GM12878 (cell line): ENCODE data around the gene TANC1. TPM values are rescaled to one million over a fixed set of nuclear protein-coding genes. Genes with fewer than 3 reads are reported as not detected.

Experiments
- ATAC-seq: fragments of 200-7000 bp; cut with Tn5 transposase; 3 replicates; pipeline ENCODE4 v1.9.1; 2020; ENCODE audit warnings: mild to moderate bottlenecking, moderate library complexity
- BruUV-seq: library from RNA; stranded (reverse); fragments of 400-500 nt; replicated peaks from 2 replicates; lab custom pipeline; 2021; lab: Mats Ljungman, UMichigan
- CTCF ChIA-PET: fragments of 300-600 bp; sonication (Branson Sonifier 250); formaldehyde crosslinking; extraction: SDS; loops from one replicate; lab custom pipeline; 2021; ENCODE audit warnings: inconsistent platforms; lab: Yijun Ruan, JAX
- POLR2A ChIA-PET: fragments of 350-600 bp; formaldehyde crosslinking; extraction: SDS; loops from one replicate; lab custom pipeline; 2021; ENCODE audit warnings: inconsistent platforms; lab: Charles Lee
- RAD21 ChIA-PET: fragments of 300-600 bp; sonication (Branson Sonifier 250); formaldehyde crosslinking; loops from one replicate; lab custom pipeline; 2023; ENCODE audit warnings: antibody characterized with exemption; ENCODE audit not compliant: unreplicated experiment; lab: Charles Lee
- SMC1A ChIA-PET: fragments of 300-600 bp; sonication (Branson Sonifier 250); formaldehyde crosslinking; loops from one replicate; lab custom pipeline; 2023; ENCODE audit not compliant: unreplicated experiment, uncharacterized antibody; lab: Charles Lee
- DNase-seq: peaks from one replicate; pipeline ENCODE4 v3.0.0-alpha.2; 2011; ENCODE audit warnings: low read depth, low spot score
- FAIRE-seq: peaks from 3 replicates; lab custom pipeline; 2011; peaks lifted over from hg19 to GRCh38; lab: Jason Lieb, UNC
- H2AFZ ChIP-seq: 2 replicates; pipeline ENCODE4 v1.6.0; 2011; ENCODE audit warnings: low read depth, low read length, control low read depth; ENCODE audit not compliant: control insufficient read depth
- H3K27ac ChIP-seq: 2 replicates; pipeline ENCODE4 v1.5.1; 2011; ENCODE audit warnings: control low read depth; ENCODE audit not compliant: control insufficient read depth, insufficient read depth
- H3K27me3 ChIP-seq, 2 experiments: replicated peaks in 1 of 2; 2 replicates each; pipeline versions ENCODE4 v1.6.0 to v1.6.1; 2011; ENCODE audit warnings: low read length in 1 of 2; ENCODE audit not compliant: control insufficient read depth in 2 of 2, insufficient read depth in 2 of 2
- H3K36me3 ChIP-seq, 2 experiments: 2 replicates each; pipeline ENCODE4 v1.5.1; 2011; ENCODE audit warnings: low read length in 1 of 2; ENCODE audit not compliant: control insufficient read depth in 2 of 2, insufficient read depth in 2 of 2
- H3K4me1 ChIP-seq: 2 replicates; pipeline ENCODE4 v1.6.1; 2011; ENCODE audit warnings: mild to moderate bottlenecking, low read length, moderate library complexity, mixed read lengths; ENCODE audit not compliant: control insufficient read depth, insufficient read depth
- H3K4me2 ChIP-seq: 2 replicates; pipeline ENCODE4 v1.6.0; 2011; ENCODE audit warnings: control low read depth; ENCODE audit not compliant: control insufficient read depth, insufficient read depth
- H3K4me3 ChIP-seq: fragments of 200-600 bp; sonication (generic); 2 replicates; pipeline ENCODE4 v1.5.1; 2016
- H3K79me2 ChIP-seq: 2 replicates; pipeline ENCODE4 v1.6.0; 2011; ENCODE audit warnings: low read length; ENCODE audit not compliant: control insufficient read depth, insufficient read depth
- H3K9ac ChIP-seq: 2 replicates; pipeline ENCODE4 v1.8.0; 2011; ENCODE audit warnings: low read length, control low read depth, mixed read lengths; ENCODE audit not compliant: control insufficient read depth, insufficient read depth
- H3K9me3 ChIP-seq: replicated peaks from 3 replicates; pipeline ENCODE4 v1.5.1; 2011; ENCODE audit warnings: mild to moderate bottlenecking, low read length; ENCODE audit not compliant: control insufficient read depth, insufficient read depth
- H4K20me1 ChIP-seq: 2 replicates; pipeline ENCODE4 v1.6.0; 2011; ENCODE audit not compliant: control insufficient read depth, insufficient read depth
- IKZF1 ChIP-seq: fragments of 450-650 bp; conservative IDR thresholded peaks from 2 replicates; pipeline ENCODE4 v1.6.1; 2017; ENCODE audit warnings: antibody characterized with exemption, mild to moderate bottlenecking
- IRF4 ChIP-seq: IDR thresholded peaks from 2 replicates; pipeline ENCODE4 v1.6.1; 2011; ENCODE audit warnings: low read depth, low read length
- MLLT1 ChIP-seq: fragments of 450-650 bp; IDR thresholded peaks from 2 replicates; pipeline ENCODE4 v1.6.1; 2016; ENCODE audit warnings: mild to moderate bottlenecking
- MYB ChIP-seq: fragments of 150-350 bp; IDR thresholded peaks from 2 replicates; pipeline ENCODE4 v1.6.1; 2014; ENCODE audit warnings: mild to moderate bottlenecking, low read depth, low read length, borderline replicate concordance
- RAD51 ChIP-seq: fragments of 450-650 bp; IDR thresholded peaks from 2 replicates; pipeline ENCODE4 v1.6.1; 2016; ENCODE audit warnings: moderate library complexity, mild to moderate bottlenecking, inconsistent platforms
- SKIL ChIP-seq: fragments of 450-650 bp; IDR thresholded peaks from 2 replicates; pipeline ENCODE4 v1.6.1; 2017; ENCODE audit warnings: mild to moderate bottlenecking, low read depth, inconsistent platforms; ENCODE audit not compliant: poor library complexity, severe bottlenecking
- SMAD1 ChIP-seq: fragments of 450-650 bp; IDR thresholded peaks from 2 replicates; pipeline ENCODE4 v1.6.1; 2018; ENCODE audit warnings: mild to moderate bottlenecking, low read depth; ENCODE audit not compliant: partially characterized antibody
- ZNF274 ChIP-seq: IDR thresholded peaks from one replicate; pipeline ENCODE4 v1.8.0; 2011; ENCODE audit not compliant: insufficient read length, insufficient read depth
- WGBS: methylation state at CpG from one replicate; pipeline ENCODE4 v1.1.6; 2016; ENCODE audit warnings: low lambda C conversion rate; ENCODE audit not compliant: insufficient replicate concordance, insufficient coverage; ENCODE audit errors: missing lambda C conversion rate; 5-methylcytosine and 5-hydroxymethylcytosine counted together
- in situ Hi-C: fragments of 300-500 bp; cut with MboI; formaldehyde crosslinking; loops from 9 replicates; pipeline ENCODE4 v1.14.3; 2018; ENCODE audit warnings: mixed read lengths
- intact Hi-C: fragments of 100-400 bp; cut with micrococcal nuclease; formaldehyde crosslinking; loops from one replicate; pipeline ENCODE4 v1.14.2; 2022; ENCODE audit not compliant: unreplicated experiment
- polyA plus RNA-seq, 11 experiments: library from polyadenylated mRNA; depleted of rRNA in 4 of 11; unstranded in 6 of 11; stranded (reverse) in 5 of 11; fragments of >200 nt; fragmentation: Nextera tagmentation in 4 of 11; fragmentation: Illumina TruSeq in 1 of 11; extraction: Ambion mirVana in 4 of 11; extraction: Trizol in 1 of 11; gene quantifications; 1 replicate in 1 of 11; 2 replicates in 10 of 11; pipeline versions ENCODE4 v1.2.1 to v1.2.3, GENCODE V29; 2011 to 2016; ENCODE audit warnings: inconsistent platforms in 2 of 11, missing spikeins in 2 of 11, low read depth in 1 of 11
- total RNA-seq, 4 experiments: library from RNA; depleted of rRNA in 3 of 4; stranded (reverse); fragments of >200 nt in 3 of 4; fragmentation: Illumina TruSeq in 1 of 4; extraction: Trizol in 1 of 4; gene quantifications; 2 replicates each; pipeline versions ENCODE4 v1.2.1 to v1.2.3, GENCODE V29; 2013 to 2021
- TF ChIP-seq, protein P1 (sequence below): fragments of 450-650 bp; IDR thresholded peaks from 2 replicates; pipeline ENCODE4 v1.6.1; 2017; ENCODE audit warnings: antibody characterized with exemption, mild to moderate bottlenecking, moderate library complexity

The TANC1 gene
- total and polyA plus RNA-seq, 10 of the 15 experiments (the other 5 are each of a cell fraction or from before 2014, with no cell fraction given): 0.05 to 5.0 (median 0.34) TPM

- TF ChIP-seq MLLT1 (no peak), SMAD1 (no peak), RAD51 (no peak)
Observed at GRCh38 chr2:159214325-159214865, 246.0 kb downstream of the TANC1 start (continued).

- ATAC-seq (no peak), FAIRE-seq (no peak), DNase-seq (no peak)
- CTCF ChIA-PET: interaction anchor here (0.6 kb wide), 1 partner anchor 1229 kb away, joined by 3 read pairs; no protein-coding TSS in a partner anchor
- no peaks in the 10 kb centered on the region for H3K9me3 ChIP-seq
- no peaks in the 10 kb centered on the region for H3K27me3 ChIP-seq
- intact Hi-C loops: no loop called here
- in situ Hi-C loops: no loop called here
- TF ChIP-seq MYB (no peak), IRF4 (no peak), SKIL (no peak), ZNF274 (no peak), IKZF1 (no peak)
- TF ChIP-seq, protein P1, sequence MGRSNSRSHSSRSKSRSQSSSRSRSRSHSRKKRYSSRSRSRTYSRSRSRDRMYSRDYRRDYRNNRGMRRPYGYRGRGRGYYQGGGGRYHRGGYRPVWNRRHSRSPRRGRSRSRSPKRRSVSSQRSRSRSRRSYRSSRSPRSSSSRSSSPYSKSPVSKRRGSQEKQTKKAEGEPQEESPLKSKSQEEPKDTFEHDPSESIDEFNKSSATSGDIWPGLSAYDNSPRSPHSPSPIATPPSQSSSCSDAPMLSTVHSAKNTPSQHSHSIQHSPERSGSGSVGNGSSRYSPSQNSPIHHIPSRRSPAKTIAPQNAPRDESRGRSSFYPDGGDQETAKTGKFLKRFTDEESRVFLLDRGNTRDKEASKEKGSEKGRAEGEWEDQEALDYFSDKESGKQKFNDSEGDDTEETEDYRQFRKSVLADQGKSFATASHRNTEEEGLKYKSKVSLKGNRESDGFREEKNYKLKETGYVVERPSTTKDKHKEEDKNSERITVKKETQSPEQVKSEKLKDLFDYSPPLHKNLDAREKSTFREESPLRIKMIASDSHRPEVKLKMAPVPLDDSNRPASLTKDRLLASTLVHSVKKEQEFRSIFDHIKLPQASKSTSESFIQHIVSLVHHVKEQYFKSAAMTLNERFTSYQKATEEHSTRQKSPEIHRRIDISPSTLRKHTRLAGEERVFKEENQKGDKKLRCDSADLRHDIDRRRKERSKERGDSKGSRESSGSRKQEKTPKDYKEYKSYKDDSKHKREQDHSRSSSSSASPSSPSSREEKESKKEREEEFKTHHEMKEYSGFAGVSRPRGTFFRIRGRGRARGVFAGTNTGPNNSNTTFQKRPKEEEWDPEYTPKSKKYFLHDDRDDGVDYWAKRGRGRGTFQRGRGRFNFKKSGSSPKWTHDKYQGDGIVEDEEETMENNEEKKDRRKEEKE: no peak
- 81% methylated on average over 7 of the region's 7 CpGs for WGBS
- no peaks in the 10 kb centered on the region for H3K79me2 ChIP-seq
- SMC1A ChIA-PET: interaction anchor here (0.6 kb wide), 1 partner anchor 1109 kb away, joined by 3 read pairs; no protein-coding TSS in a partner anchor
- POLR2A ChIA-PET: no interaction called here
- BruUV-seq: no TSS peak
- H3K9ac ChIP-seq: no peak overlapping the region
- H3K4me2 ChIP-seq: no peak overlapping the region
- H3K4me3 ChIP-seq: no peak overlapping the region
- no peaks in the 10 kb centered on the region for H4K20me1 ChIP-seq
- no peak overlapping the region for H3K27ac ChIP-seq
- RAD21 ChIA-PET: no interaction called here
- no peaks in the 10 kb centered on the region for H3K36me3 ChIP-seq
- no peak overlapping the region for H2AFZ ChIP-seq
- H3K4me1 ChIP-seq: peaks cover 1% of the 10 kb centered on the region; the same call in 1 of the 2 replicates
Observed at GRCh38 chr2:159215116-159215515, 246.7 kb downstream of the TANC1 start.
